Skeletal muscle satellite cell (primary cell): ENCODE data around the gene SP5. TPM values are rescaled to one million over a fixed set of nuclear protein-coding genes. Genes with fewer than 3 reads are reported as not detected.

Source experiments
- small RNA-seq: library from RNA; depleted of rRNA; stranded (forward); fragments of <200 nt; gene quantifications from one replicate; pipeline ENCODE3, GENCODE V24; 2012

The SP5 gene

Small RNAs within 50 kb of the gene (small RNA-seq; reads per million reads assigned to genes)
- gene RF02271, result not detected
